Esophagus squamous epithelium (tissue), 5 donors: Measurements from ENCODE around the gene NARS2. TPM values are rescaled to one million over a fixed set of nuclear protein-coding genes. Genes with fewer than 3 reads are reported as not detected.
A peak's percentile ranks its signal among the peaks of the same experiment; 100 is the strongest.

ENCODE experiments used
- DNase-seq: peaks from one replicate; lab custom pipeline; 2025; lab: John Stamatoyannopoulos, UW
- H3K27ac ChIP-seq, 4 donors: fragments of 200-600 bp; sonication (generic); one replicate each; pipeline ENCODE4 v1.5.1; 2016 to 2019; ENCODE audit warnings: mild to moderate bottlenecking in 1 of 4
- H3K27me3 ChIP-seq, 4 donors: fragments of 200-600 bp; sonication (generic); 1 replicate in 3 of 4; 2 replicates in 1 of 4; pipeline versions ENCODE4 v1.5.1 to v1.6.0; 2017 to 2021; ENCODE audit warnings: antibody characterized with exemption in 1 of 4
- H3K36me3 ChIP-seq, 3 donors: fragments of 200-600 bp; sonication (generic); one replicate each; pipeline ENCODE4 v1.5.1; 2016 to 2019
- H3K4me1 ChIP-seq, 3 donors: fragments of 200-600 bp; sonication (generic); one replicate each; pipeline ENCODE4 v1.5.1; 2017 to 2019
- H3K4me3 ChIP-seq, 4 donors: fragments of 200-600 bp; sonication (generic); 1 replicate in 3 of 4; 2 replicates in 1 of 4; pipeline ENCODE4 v1.5.1; 2016 to 2019; ENCODE audit warnings: mild to moderate bottlenecking in 2 of 4, moderate library complexity in 1 of 4
- H3K9me3 ChIP-seq, 3 donors: fragments of 200-600 bp; sonication (generic); one replicate each; pipeline ENCODE4 v1.5.1; 2016 to 2019
- CTCF ChIP-seq, 6 experiments: fragments of 450-650 bp in 4 of 6; fragments of 200-600 bp in 2 of 6; sonication (generic) in 2 of 6; IDR thresholded peaks; one replicate each; pipeline ENCODE4 v1.5.1; 2016 to 2019; ENCODE audit warnings: antibody characterized with exemption in 6 of 6, mild to moderate bottlenecking in 4 of 6, moderate library complexity in 4 of 6
- POLR2A ChIP-seq, 4 donors: fragments of 450-650 bp; IDR thresholded peaks; one replicate each; pipeline ENCODE4 v1.6.1; 2017; ENCODE audit warnings: antibody characterized with exemption in 4 of 4, mild to moderate bottlenecking in 4 of 4, moderate library complexity in 3 of 4
- WGBS, 2 donors: methylation state at CpG; one replicate each; pipeline ENCODE4 v1.1.5; 2018; 5-methylcytosine and 5-hydroxymethylcytosine counted together
- intact Hi-C: fragments of 100-400 bp; cut with DNase I; formaldehyde crosslinking; loops from one replicate; pipeline ENCODE4 v1.15.0; 2022
- total RNA-seq, 4 donors: library from RNA; depleted of rRNA; stranded (reverse); fragments of >200 nt; gene quantifications; one replicate each; pipeline ENCODE4 v1.1.0, GENCODE V29; 2016
- donor health status: DM: yes; HTN: yes; CAD: no.

Gene NARS2
- total RNA-seq, 4 donors from 2014 or later: 9.4 to 15.7 (median 13.6) TPM

- Histone ChIP-seq H3K4me3 (no peak overlapping the region), H3K27ac (no peak overlapping the region), H3K36me3 (no peaks in the 10 kb centered on the region), H3K27me3 (peaks cover 0 to 15% (median 0%) of the 10 kb centered on the region in 4 donors), H3K9me3 (peaks cover 0 to 23% (median 16%) of the 10 kb centered on the region in 3 donors), H3K4me1 (no peaks in the 10 kb centered on the region)
- intact Hi-C loops: no loop called here
- no peak for TF ChIP-seq POLR2A (IDR thresholded peaks at IDR 0.05)
- TF ChIP-seq CTCF (IDR thresholded peaks at IDR 0.05): no peak
- no peak for DNase-seq
- WGBS, 2 donors: 41 to 44% methylated on average over 3 of the region's 3 CpGs
Measured at GRCh38 chr11:78588517-78588916, 13.9 kb upstream of the NARS2 start.

- peaks cover 0 to 34% (median 21%) of the 10 kb centered on the region in 3 donors for H3K9me3 ChIP-seq
- no peak overlapping the region for H3K27ac ChIP-seq
- no peaks in the 10 kb centered on the region for H3K4me1 ChIP-seq
- WGBS, 2 donors: 68 to 70% methylated on average over 3 of the region's 3 CpGs
- intact Hi-C loops: no loop called here
- H3K36me3 ChIP-seq: no peaks in the 10 kb centered on the region
- DNase-seq: no peak
- H3K27me3 ChIP-seq: peaks cover 0 to 15% (median 0%) of the 10 kb centered on the region in 4 donors
- no peak overlapping the region for H3K4me3 ChIP-seq
- no peak for TF ChIP-seq POLR2A (IDR thresholded peaks at IDR 0.05)
- TF ChIP-seq CTCF (IDR thresholded peaks at IDR 0.05): no peak
Measured at GRCh38 chr11:78587446-78587845, 12.8 kb upstream of the NARS2 start.

GRCh38 chr11:78586452-78587046 lies 11.9 kb upstream of the NARS2 start:
- Histone ChIP-seq H3K9me3 (peaks cover 0 to 34% (median 21%) of the 10 kb centered on the region in 3 donors), H3K27ac (no peak overlapping the region), H3K4me3 (no peak overlapping the region), H3K36me3 (no peaks in the 10 kb centered on the region), H3K4me1 (no peaks in the 10 kb centered on the region), H3K27me3 (peaks cover 0 to 15% (median 0%) of the 10 kb centered on the region in 4 donors)
- WGBS, 2 donors: 79 to 91% methylated on average over 1 of the region's 1 CpG
- intact Hi-C loops: no loop called here
- DNase-seq: no peak
- TF ChIP-seq POLR2A (IDR thresholded peaks at IDR 0.05) (no peak), CTCF (IDR thresholded peaks at IDR 0.05) (peak in 5 of 6 experiments; percentile 24 to 64 (median 38))

DNA sequence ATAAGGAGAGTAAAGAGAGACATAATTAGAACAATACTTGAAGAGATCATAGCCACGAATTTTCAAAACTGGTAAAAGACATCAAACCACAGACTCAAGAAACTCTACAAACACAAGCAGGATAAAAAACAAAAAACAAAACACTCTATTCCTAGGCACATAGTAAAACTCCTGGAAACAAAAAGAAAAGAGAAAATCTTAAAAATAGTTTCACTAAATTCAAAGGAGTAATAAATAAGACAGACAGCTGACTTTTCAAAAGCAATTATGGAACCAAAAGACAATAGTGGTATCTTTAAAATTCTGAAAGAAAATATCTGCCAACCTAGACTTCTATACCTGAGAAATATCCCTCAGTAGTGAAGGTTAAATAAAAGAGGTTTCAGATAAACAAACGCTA lies 9.2 kb upstream of the NARS2 start:
- WGBS, 2 donors: 80 to 81% methylated on average over 2 of the region's 2 CpGs
- Histone ChIP-seq H3K9me3 (peaks cover 0 to 34% (median 21%) of the 10 kb centered on the region in 3 donors), H3K4me1 (no peaks in the 10 kb centered on the region), H3K27ac (no peak overlapping the region), H3K36me3 (no peaks in the 10 kb centered on the region), H3K27me3 (peaks cover 0 to 22% (median 0%) of the 10 kb centered on the region in 4 donors), H3K4me3 (no peak overlapping the region)
- DNase-seq: no peak
- TF ChIP-seq CTCF (IDR thresholded peaks at IDR 0.05) (no peak), POLR2A (IDR thresholded peaks at IDR 0.05) (no peak)
- intact Hi-C loops: no loop called here

DNA sequence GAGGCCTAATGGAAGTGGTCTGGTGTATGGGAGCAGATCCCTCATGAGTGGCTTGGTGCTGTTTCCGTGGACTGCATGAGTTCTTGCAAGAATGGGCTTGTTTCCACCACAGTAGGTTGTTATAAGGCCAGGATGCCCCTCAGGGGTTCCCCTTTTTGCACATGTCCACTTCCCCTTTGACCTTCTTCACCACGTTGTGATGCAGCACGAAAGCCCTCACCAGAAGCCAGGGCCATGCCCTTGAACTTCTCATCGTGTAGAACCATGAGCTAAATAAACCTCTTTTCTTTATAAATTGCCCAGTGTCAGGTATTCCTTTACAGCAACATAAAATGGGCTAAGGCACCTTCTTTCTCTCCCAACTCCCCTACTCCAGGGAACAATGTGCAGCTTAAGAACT lies 2.8 kb upstream of the NARS2 start:
- Histone ChIP-seq H3K36me3 (no peaks in the 10 kb centered on the region), H3K27ac (no peak overlapping the region), H3K27me3 (peaks cover 0 to 7% (median 0%) of the 10 kb centered on the region in 4 donors), H3K4me1 (peaks cover 9 to 22% (median 14%) of the 10 kb centered on the region in 3 donors), H3K9me3 (peaks cover 0 to under 1% (median 0%) of the 10 kb centered on the region in 3 donors), H3K4me3 (no peak overlapping the region)
- DNase-seq: no peak
- 70 to 80% methylated on average over 4 of the region's 4 CpGs for WGBS, 2 donors
- intact Hi-C loops: no loop called here
- TF ChIP-seq CTCF (IDR thresholded peaks at IDR 0.05) (no peak), POLR2A (IDR thresholded peaks at IDR 0.05) (no peak)
